ENCODE measurements around the gene KSR2. TPM values are rescaled to one million over a fixed set of nuclear protein-coding genes. Genes with fewer than 3 reads are reported as not detected.

The KSR2 gene
- not detected in 2 replicates for total RNA-seq

DNA sequence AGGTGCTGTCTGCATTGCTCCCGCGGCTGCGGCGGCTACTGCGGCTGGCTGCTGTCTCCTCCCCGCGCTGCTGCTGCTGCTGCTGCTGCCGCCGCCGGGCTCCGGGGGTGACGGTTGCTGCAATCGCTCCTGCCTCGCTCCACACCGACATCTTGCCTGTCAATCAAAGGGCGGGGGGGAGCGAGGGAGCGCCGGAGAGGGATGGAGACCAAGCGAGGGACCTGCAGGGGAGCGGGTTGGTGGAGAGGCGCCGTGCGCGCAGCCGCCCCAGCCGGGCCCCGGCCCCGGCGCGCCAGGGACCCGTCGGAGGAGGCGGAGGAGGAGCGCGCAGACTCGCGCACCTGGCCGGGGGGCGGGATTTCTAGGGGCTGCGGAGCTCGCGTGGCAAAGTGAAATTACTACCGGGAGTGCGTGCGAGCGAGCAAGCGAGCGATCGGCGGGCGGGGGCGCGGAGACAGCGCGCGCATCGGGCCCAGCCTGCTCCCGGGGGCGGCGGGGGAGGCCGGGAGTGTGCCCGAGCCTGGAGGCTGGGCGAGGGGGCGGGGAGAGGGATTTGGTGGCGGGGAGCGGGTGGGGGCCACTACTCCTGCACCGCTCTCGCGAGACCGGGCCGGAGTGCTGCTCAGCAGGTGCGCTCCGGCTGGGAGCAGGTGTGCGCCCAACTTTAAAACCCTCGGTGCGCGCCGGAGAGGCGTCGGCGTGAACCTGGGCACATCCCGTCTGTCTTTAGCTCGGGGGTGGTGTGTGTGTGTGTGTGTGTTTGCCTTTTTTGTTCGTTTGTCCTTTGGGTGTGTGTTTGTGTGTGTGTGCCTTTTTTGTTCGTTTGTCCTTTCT is at the start of gene KSR2:
TSS of gene KSR2 (minus strand) at position 165 of the 834 bp plus-strand sequence. CDS start 735 bp downstream, outside the sequence.

DNA sequence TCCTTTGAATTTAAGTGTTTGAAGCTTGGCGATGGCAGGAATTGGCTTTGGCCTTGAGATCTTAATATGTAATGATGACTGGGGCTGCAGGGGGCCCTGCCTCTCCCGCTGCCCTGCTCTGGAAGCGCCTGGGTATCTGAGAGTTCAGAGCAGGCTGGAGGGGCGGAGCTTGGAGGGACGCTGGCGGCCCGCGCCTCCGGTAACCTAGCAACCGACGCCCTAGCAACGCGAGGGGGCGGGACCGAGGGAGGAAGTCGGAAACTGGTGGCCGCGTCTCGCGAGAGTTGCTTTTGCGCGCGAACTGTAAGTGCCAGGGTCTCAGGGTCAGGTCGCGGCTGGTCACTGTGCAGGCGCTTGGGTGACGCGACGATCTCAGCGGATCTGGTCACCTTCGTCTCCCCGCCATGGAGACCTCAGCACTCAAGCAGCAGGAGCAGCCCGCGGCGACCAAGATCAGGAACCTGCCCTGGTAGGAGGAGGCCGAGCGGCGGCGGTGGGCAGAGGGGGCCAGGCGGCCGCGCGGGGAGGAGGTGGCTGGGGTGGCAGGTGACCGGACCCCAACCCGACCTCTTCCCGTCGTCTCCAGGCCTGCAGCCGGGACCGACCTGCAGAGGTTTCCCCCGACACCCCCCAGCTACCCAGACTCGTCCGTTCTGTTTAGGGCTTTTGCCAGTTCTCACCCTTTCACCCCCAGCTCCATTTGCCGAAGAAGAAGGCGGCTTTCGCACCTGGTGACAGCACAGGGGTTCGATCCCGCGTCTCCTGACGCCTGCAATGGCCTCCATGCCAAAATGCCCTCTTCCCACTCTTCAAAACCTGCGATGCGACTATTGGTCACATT is 47.9 kb upstream of the KSR2 start, which contains the start of gene RFC5:
TSS of gene RFC5 (plus strand) at position 280 of the 841 bp plus-strand sequence. CDS start at position 405, 125 bp downstream.

Other genes starting within 250 kb of the KSR2 start
- 2.9 and 6.3 TPM in 2 replicates for gene RFC5, start 47.7 kb upstream of the KSR2 start, total RNA-seq
- gene WSB2, start 92.2 kb upstream of the KSR2 start, total RNA-seq = 32.3 and 34.6 TPM in 2 replicates
- gene VSIG10, start 135.0 kb upstream of the KSR2 start, total RNA-seq = 6.2 and 11.9 TPM in 2 replicates
- 196 and 228 TPM in 2 replicates for gene PEBP1, start 167.1 kb upstream of the KSR2 start, total RNA-seq

All from cardiac ventricle fibroblast (primary cell).